Keratinocyte (primary cell): ENCODE measurements around the gene DTWD2. TPM values are rescaled to one million over a fixed set of nuclear protein-coding genes. Genes with fewer than 3 reads are reported as not detected.

Source experiments
- DNase-seq: peaks from one replicate; pipeline ENCODE4 v3.0.0-alpha.2; 2011; ENCODE audit warnings: low read depth, missing footprints, low spot score
- FAIRE-seq: peaks from 2 replicates; lab custom pipeline; 2011; peaks lifted over from hg19 to GRCh38; lab: Jason Lieb, UNC
- H2AFZ ChIP-seq: 2 replicates; pipeline ENCODE4 v1.6.0; 2012; ENCODE audit warnings: low read length, control low read depth, inconsistent platforms; ENCODE audit not compliant: control insufficient read depth
- H3K27ac ChIP-seq: 2 replicates; pipeline ENCODE4 v1.5.1; 2011; ENCODE audit warnings: low read length; ENCODE audit not compliant: control insufficient read depth, insufficient read depth
- H3K27me3 ChIP-seq: 3 replicates; pipeline ENCODE4 v1.6.0; 2011; ENCODE audit warnings: low read length; ENCODE audit not compliant: control insufficient read depth, insufficient read depth; ENCODE audit errors: extremely low read depth
- H3K36me3 ChIP-seq, 2 experiments: 2 replicates in 1 of 2; 3 replicates in 1 of 2; pipeline ENCODE4 v1.5.1; 2011; ENCODE audit warnings: low read length in 2 of 2, mild to moderate bottlenecking in 1 of 2; ENCODE audit not compliant: control insufficient read depth in 2 of 2, insufficient read depth in 2 of 2; ENCODE audit errors: extremely low read depth in 1 of 2
- H3K4me1 ChIP-seq: 3 replicates; pipeline ENCODE4 v1.5.1; 2011; ENCODE audit warnings: low read length; ENCODE audit not compliant: control insufficient read depth, insufficient read depth; ENCODE audit errors: extremely low read depth
- H3K4me2 ChIP-seq: 3 replicates; pipeline ENCODE4 v1.6.0; 2011; ENCODE audit warnings: low read depth, low read length; ENCODE audit not compliant: control insufficient read depth, insufficient read depth; ENCODE audit errors: extremely low read depth
- H3K4me3 ChIP-seq, 3 experiments: fragments of 200-600 bp in 1 of 3; sonication (generic) in 1 of 3; 2 replicates in 2 of 3; 3 replicates in 1 of 3; pipeline ENCODE4 v1.5.1; 2011 to 2016; ENCODE audit warnings: low read length in 3 of 3, mild to moderate bottlenecking in 3 of 3, control low read depth in 2 of 3, inconsistent platforms in 1 of 3, low read depth in 1 of 3, mixed read lengths in 1 of 3, mixed run types in 1 of 3, moderate library complexity in 1 of 3; ENCODE audit not compliant: control insufficient read depth in 2 of 3, insufficient read depth in 2 of 3; ENCODE audit errors: extremely low read depth in 1 of 3
- H3K79me2 ChIP-seq: 2 replicates; pipeline ENCODE4 v1.6.0; 2012; ENCODE audit warnings: low read length; ENCODE audit not compliant: control insufficient read depth, insufficient read depth
- H3K9ac ChIP-seq: 3 replicates; pipeline ENCODE4 v1.6.0; 2011; ENCODE audit warnings: low read length; ENCODE audit not compliant: control insufficient read depth, insufficient read depth; ENCODE audit errors: extremely low read depth
- H3K9me1 ChIP-seq: 3 replicates; pipeline ENCODE4 v1.6.0; 2011; ENCODE audit warnings: low read length; ENCODE audit not compliant: control insufficient read depth, insufficient read depth; ENCODE audit errors: extremely low read depth
- H3K9me3 ChIP-seq: 2 replicates; pipeline ENCODE4 v1.5.1; 2012; ENCODE audit warnings: low read depth, low read length; ENCODE audit not compliant: control insufficient read depth
- H4K20me1 ChIP-seq: 3 replicates; pipeline ENCODE4 v1.6.0; 2011; ENCODE audit warnings: low read length; ENCODE audit not compliant: control insufficient read depth, insufficient read depth; ENCODE audit errors: extremely low read depth
- EZH2 ChIP-seq: IDR thresholded peaks from one replicate; pipeline ENCODE4 v1.6.1; 2012; ENCODE audit warnings: inconsistent platforms, mild to moderate bottlenecking, low read length, moderate library complexity
- dilution Hi-C: fragments of 300-500 bp; cut with MboI; formaldehyde crosslinking; loops from one replicate; pipeline ENCODE4 v1.7.0; 2020; ENCODE audit warnings: low sequenced_read_pairs; ENCODE audit not compliant: extremely low pct_ligation_motif_present
- polyA plus RNA-seq, 5 experiments: library from polyadenylated mRNA; depleted of rRNA in 3 of 5; stranded (reverse) in 3 of 5; stranded (forward) in 1 of 5; unstranded in 1 of 5; fragments of >200 nt; gene quantifications; 1 replicate in 1 of 5; 2 replicates in 3 of 5; 3 replicates in 1 of 5; pipeline versions ENCODE4 v1.2.1 to v1.2.3, GENCODE V29; 2011 to 2012; ENCODE audit warnings: missing spikeins in 2 of 5, low read depth in 1 of 5, low replicate concordance in 1 of 5
- TF ChIP-seq, protein P1 (sequence below), 3 experiments: IDR thresholded peaks in 1 of 3; conservative IDR thresholded peaks in 1 of 3; optimal IDR thresholded peaks in 1 of 3; 2 replicates in 2 of 3; 3 replicates in 1 of 3; pipeline versions ENCODE3 to v1.5.1; 2011; ENCODE audit warnings: low read length in 3 of 3, mild to moderate bottlenecking in 3 of 3, moderate library complexity in 2 of 3, control low read depth in 1 of 3, inconsistent platforms in 1 of 3; ENCODE audit not compliant: insufficient read depth in 2 of 3; ENCODE audit errors: extremely low read depth in 1 of 3

The DTWD2 gene
- polyA plus RNA-seq, 1 donor (not counting 4 experiments of a cell fraction or from before 2014, with no cell fraction given), result 2.9 TPM

DNA sequence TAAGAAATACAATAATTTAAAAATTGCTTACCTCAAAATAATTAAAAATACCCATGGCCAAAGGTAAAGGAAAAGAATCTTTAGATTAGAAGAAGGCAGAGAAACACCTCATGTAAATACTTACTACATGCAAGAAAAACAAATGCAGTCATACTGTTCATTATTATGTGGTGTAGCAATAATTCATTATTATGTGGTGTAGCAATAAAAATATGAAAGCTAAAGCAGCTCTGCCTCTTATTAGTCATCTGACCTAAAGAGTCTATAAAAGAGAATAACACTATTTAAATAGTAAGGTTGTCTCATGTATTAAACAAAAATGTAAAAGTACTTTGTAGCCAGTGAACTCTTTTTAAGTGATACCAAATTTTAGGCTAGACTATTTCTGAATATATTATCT, 6.6 kb downstream of the DTWD2 start:
- dilution Hi-C loops, result no loop called here
- Histone ChIP-seq H3K27me3 (no peaks in the 10 kb centered on the region), H3K4me2 (no peak overlapping the region), H3K79me2 (no peaks in the 10 kb centered on the region), H4K20me1 (no peaks in the 10 kb centered on the region), H2AFZ (no peak overlapping the region), H3K9ac (no peak overlapping the region), H3K9me1 (no peaks in the 10 kb centered on the region), H3K36me3 (no peaks in the 10 kb centered on the region), H3K4me3 (no peak overlapping the region), H3K4me1 (peaks cover 6% of the 10 kb centered on the region), H3K27ac (no peak overlapping the region), H3K9me3 (no peaks in the 10 kb centered on the region)
- no peak for FAIRE-seq
- no peak for DNase-seq
- no peak for TF ChIP-seq EZH2
- TF ChIP-seq, protein P1, sequence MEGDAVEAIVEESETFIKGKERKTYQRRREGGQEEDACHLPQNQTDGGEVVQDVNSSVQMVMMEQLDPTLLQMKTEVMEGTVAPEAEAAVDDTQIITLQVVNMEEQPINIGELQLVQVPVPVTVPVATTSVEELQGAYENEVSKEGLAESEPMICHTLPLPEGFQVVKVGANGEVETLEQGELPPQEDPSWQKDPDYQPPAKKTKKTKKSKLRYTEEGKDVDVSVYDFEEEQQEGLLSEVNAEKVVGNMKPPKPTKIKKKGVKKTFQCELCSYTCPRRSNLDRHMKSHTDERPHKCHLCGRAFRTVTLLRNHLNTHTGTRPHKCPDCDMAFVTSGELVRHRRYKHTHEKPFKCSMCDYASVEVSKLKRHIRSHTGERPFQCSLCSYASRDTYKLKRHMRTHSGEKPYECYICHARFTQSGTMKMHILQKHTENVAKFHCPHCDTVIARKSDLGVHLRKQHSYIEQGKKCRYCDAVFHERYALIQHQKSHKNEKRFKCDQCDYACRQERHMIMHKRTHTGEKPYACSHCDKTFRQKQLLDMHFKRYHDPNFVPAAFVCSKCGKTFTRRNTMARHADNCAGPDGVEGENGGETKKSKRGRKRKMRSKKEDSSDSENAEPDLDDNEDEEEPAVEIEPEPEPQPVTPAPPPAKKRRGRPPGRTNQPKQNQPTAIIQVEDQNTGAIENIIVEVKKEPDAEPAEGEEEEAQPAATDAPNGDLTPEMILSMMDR (optimal IDR thresholded peaks at IDR 0.05 in 1 of 3, IDR thresholded peaks at IDR 0.05 in 1 of 3, conservative IDR thresholded peaks at IDR 0.05 in 1 of 3; ENCODE audit: extremely low read depth in 1 of 3, insufficient read depth in 2 of 3, low read length in 3 of 3), result no peak

DNA sequence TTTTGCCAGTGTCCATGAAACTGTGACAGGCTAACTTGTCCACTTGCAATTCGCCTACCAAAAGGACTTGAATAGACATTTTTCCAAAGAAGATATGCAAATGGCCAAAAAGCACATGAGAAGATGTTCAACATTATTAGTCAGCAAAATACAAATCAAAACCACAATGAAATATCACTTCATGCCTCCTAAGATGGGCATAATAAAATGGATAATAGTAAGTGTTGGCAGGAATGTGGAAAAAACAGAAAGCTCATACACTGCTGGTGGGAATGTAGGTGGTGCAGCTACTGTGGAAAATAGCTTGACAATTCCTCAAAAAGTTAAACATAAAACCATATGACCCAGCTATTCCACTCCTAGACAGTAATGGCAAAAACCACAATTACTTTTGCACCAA, 7.9 kb downstream of the DTWD2 start:
- no peaks in the 10 kb centered on the region for H3K9me3 ChIP-seq
- H3K9ac ChIP-seq, result no peak overlapping the region
- H3K4me1 ChIP-seq, result peaks cover 6% of the 10 kb centered on the region
- no peak for TF ChIP-seq EZH2
- TF ChIP-seq, protein P1 (optimal IDR thresholded peaks at IDR 0.05 in 1 of 3, IDR thresholded peaks at IDR 0.05 in 1 of 3, conservative IDR thresholded peaks at IDR 0.05 in 1 of 3; ENCODE audit: extremely low read depth in 1 of 3, insufficient read depth in 2 of 3, low read length in 3 of 3), result no peak
- FAIRE-seq, result no peak
- no peak for DNase-seq
- no peaks in the 10 kb centered on the region for H3K27me3 ChIP-seq
- H3K27ac ChIP-seq, result no peak overlapping the region
- no peak overlapping the region for H3K4me2 ChIP-seq
- H3K9me1 ChIP-seq, result no peaks in the 10 kb centered on the region
- no peaks in the 10 kb centered on the region for H3K79me2 ChIP-seq
- H4K20me1 ChIP-seq, result no peaks in the 10 kb centered on the region
- no peak overlapping the region for H3K4me3 ChIP-seq
- H2AFZ ChIP-seq, result no peak overlapping the region
- H3K36me3 ChIP-seq, result no peaks in the 10 kb centered on the region
- dilution Hi-C loops, result no loop called here
